HepG2 (cell line): ENCODE data around the gene GPAT3. TPM values are rescaled to one million over a fixed set of nuclear protein-coding genes. Genes with fewer than 3 reads are reported as not detected.

Source experiments
- GLI4 ChIP-seq: sonication (generic); formaldehyde crosslinking; IDR thresholded peaks from 2 replicates; pipeline ENCODE4 v1.5.1; 2020; ENCODE audit warnings: missing genetic modification reagents, mild to moderate bottlenecking, moderate library complexity, borderline replicate concordance
- HOMEZ ChIP-seq: IDR thresholded peaks from 2 replicates; pipeline ENCODE4 v1.6.1; 2016; ENCODE audit warnings: low read depth
- HOXA9 ChIP-seq: sonication (generic); formaldehyde crosslinking; IDR thresholded peaks from 2 replicates; pipeline ENCODE4 v1.8.1; 2022; ENCODE audit warnings: missing genetic modification reagents, mild to moderate bottlenecking, moderate library complexity, borderline replicate concordance
- PAF1 ChIP-seq: IDR thresholded peaks from 2 replicates; pipeline ENCODE4 v1.6.1; 2016; ENCODE audit warnings: missing genetic modification reagents, missing compliant biosample characterization
- PRPF4 ChIP-seq: fragments of 200-400 bp; formaldehyde crosslinking; IDR thresholded peaks from 2 replicates; pipeline ENCODE4 v1.6.1; 2016; ENCODE audit warnings: low read length, low read depth; ENCODE audit not compliant: poor library complexity, severe bottlenecking
- SP140L ChIP-seq: sonication (generic); formaldehyde crosslinking; IDR thresholded peaks from 2 replicates; pipeline ENCODE4 v1.4.0; 2020; ENCODE audit warnings: missing genetic modification reagents, borderline replicate concordance
- TAF1 ChIP-seq: sonication (generic); formaldehyde crosslinking; IDR thresholded peaks from 2 replicates; pipeline ENCODE4 v1.4.0; 2020; ENCODE audit warnings: missing genetic modification reagents
- TBX3 ChIP-seq: fragments of 450-650 bp; IDR thresholded peaks from 2 replicates; pipeline ENCODE4 v1.6.1; 2017; ENCODE audit warnings: antibody characterized with exemption, mild to moderate bottlenecking, inconsistent platforms, borderline replicate concordance
- TRAFD1 ChIP-seq: sonication (generic); formaldehyde crosslinking; IDR thresholded peaks from 2 replicates; pipeline ENCODE4 v1.5.1; 2020; ENCODE audit warnings: missing genetic modification reagents, mild to moderate bottlenecking, borderline replicate concordance
- ZBTB21 ChIP-seq: sonication (generic); formaldehyde crosslinking; IDR thresholded peaks from 2 replicates; pipeline ENCODE4 v1.4.0; 2020; ENCODE audit warnings: missing genetic modification reagents
- ZFP37 ChIP-seq: sonication (generic); formaldehyde crosslinking; IDR thresholded peaks from 2 replicates; pipeline ENCODE4 v1.4.0; 2020; ENCODE audit warnings: missing genetic modification reagents, borderline replicate concordance
- ZFP91 ChIP-seq: sonication (generic); formaldehyde crosslinking; IDR thresholded peaks from 2 replicates; pipeline ENCODE4 v1.9.0; 2022; ENCODE audit warnings: missing genetic modification reagents, mild to moderate bottlenecking, borderline replicate concordance
- ZFYVE20 ChIP-seq: sonication (generic); formaldehyde crosslinking; IDR thresholded peaks from 2 replicates; pipeline ENCODE4 v1.8.0; 2023; ENCODE audit warnings: low read depth, mild to moderate bottlenecking, moderate library complexity, missing genetic modification reagents, borderline replicate concordance
- ZMAT5 ChIP-seq: sonication (generic); formaldehyde crosslinking; IDR thresholded peaks from 2 replicates; pipeline ENCODE4 v1.5.0; 2020; ENCODE audit warnings: mild to moderate bottlenecking, low read depth, missing genetic modification reagents, borderline replicate concordance
- ZNF251 ChIP-seq: sonication (generic); formaldehyde crosslinking; IDR thresholded peaks from 2 replicates; pipeline ENCODE4 v1.9.0; 2021; ENCODE audit warnings: mild to moderate bottlenecking, missing genetic modification reagents
- ZNF253 ChIP-seq: sonication (generic); formaldehyde crosslinking; IDR thresholded peaks from 2 replicates; pipeline ENCODE4 v1.8.0; 2022; ENCODE audit warnings: mild to moderate bottlenecking, missing genetic modification reagents, borderline replicate concordance
- ZNF569 ChIP-seq: sonication (generic); formaldehyde crosslinking; IDR thresholded peaks from 2 replicates; pipeline ENCODE4 v1.5.0; 2020; ENCODE audit warnings: mild to moderate bottlenecking, missing genetic modification reagents, moderate library complexity, borderline replicate concordance
- ZNF597 ChIP-seq: sonication (generic); formaldehyde crosslinking; IDR thresholded peaks from 2 replicates; pipeline ENCODE4 v1.5.0; 2020; ENCODE audit warnings: missing genetic modification reagents
- ZXDC ChIP-seq: sonication (generic); formaldehyde crosslinking; IDR thresholded peaks from 2 replicates; pipeline ENCODE4 v1.5.0; 2020; ENCODE audit warnings: mild to moderate bottlenecking, missing genetic modification reagents
- polyA plus RNA-seq, 8 experiments: library from polyadenylated mRNA; depleted of rRNA in 3 of 8; stranded (reverse) in 7 of 8; unstranded in 1 of 8; fragments of >200 nt; fragmentation: Illumina TruSeq in 4 of 8; extraction: Trizol in 4 of 8; gene quantifications; 2 replicates each; pipeline versions ENCODE4 v1.2.1 to v1.2.3, GENCODE V29; 2011 to 2016; ENCODE audit warnings: low read depth in 4 of 8, missing spikeins in 1 of 8, mixed read lengths in 1 of 8; ENCODE audit not compliant: insufficient read depth in 1 of 8
- total RNA-seq, 5 experiments: library from RNA; depleted of rRNA; stranded (reverse); fragments of >200 nt; fragmentation: Illumina TruSeq; extraction: Trizol; gene quantifications; 2 replicates each; pipeline ENCODE4 v1.2.3, GENCODE V29; 2016; ENCODE audit warnings: low read depth in 1 of 5

GPAT3 gene
- total and polyA plus RNA-seq, 2 of the 13 experiments (the other 11 are each of a cell fraction or from before 2014, with no cell fraction given) = 2.4 to 2.6 TPM

GRCh38 chr4:83535520-83536361 is at the start of gene GPAT3 (continued):
- TF ChIP-seq HOMEZ (CRISPR knock-in tag) (no peak), TBX3 (no peak), ZNF569 (CRISPR knock-in tag) (no peak), SP140L (no peak), ZNF251 (CRISPR knock-in tag) (no peak), ZFP37 (no peak), TAF1 (no peak; the same call in 1 of the 2 replicates), ZNF253 (CRISPR knock-in tag) (no peak), ZMAT5 (CRISPR knock-in tag) (no peak), ZNF597 (CRISPR knock-in tag) (no peak), GLI4 (CRISPR knock-in tag) (no peak), TRAFD1 (CRISPR knock-in tag) (no peak), ZFYVE20 (CRISPR knock-in tag) (no peak), ZFP91 (CRISPR knock-in tag) (peak; percentile 60; the same call in 1 of the 2 replicates), HOXA9 (no peak), ZBTB21 (CRISPR knock-in tag) (no peak), PRPF4 (no peak), PAF1 (CRISPR knock-in tag) (no peak), ZXDC (CRISPR knock-in tag) (no peak)
